ENCODE measurements around the gene ERCC2. TPM values are rescaled to one million over a fixed set of nuclear protein-coding genes. Genes with fewer than 3 reads are reported as not detected.

The ERCC2 gene
- total RNA-seq, 1 experiment from 2014 or later: 58.9 TPM

- H3K9me2 ChIP-seq (ENCODE audit: insufficient read depth): no peaks in the 10 kb centered on the region
- no peaks in the 10 kb centered on the region for H3K79me2 ChIP-seq (ENCODE audit: insufficient read depth, low read length)
- BruUV-seq (replicated peaks): no TSS peak
- no peak overlapping the region for H3K9ac ChIP-seq (ENCODE audit: low read length)
- peaks cover 23 to 29% of the 10 kb centered on the region in 2 experiments for H3K4me1 ChIP-seq (ENCODE audit: control insufficient read depth in 1 of 2, insufficient read depth in 2 of 2, low read length in 2 of 2)
- ChIA-PET CTCF (no interaction called here), RAD21 (ENCODE audit: low non-redundant PET in 1 of 2, low total read pairs in 2 of 2, uncharacterized antibody in 2 of 2, unreplicated experiment in 2 of 2) (interaction anchor here in 1 of 2 experiments (0.6 kb wide), 1 partner anchor 347 kb away, joined by 3 read pairs; no protein-coding TSS in a partner anchor), POLR2A (no interaction called here)
- intact Hi-C loops (cut with micrococcal nuclease): no loop called here
- no peak overlapping the region for H3K4me3 ChIP-seq (replicated peaks in 1 of 2; ENCODE audit: low read depth in 1 of 2, low read length in 2 of 2)
- DNase-seq (ENCODE audit: low read depth, low spot score): no peak
- H3K9me3 ChIP-seq (ENCODE audit: control insufficient read depth in 1 of 2, insufficient read depth in 1 of 2, low read depth in 1 of 2, low read length in 2 of 2): no peaks in the 10 kb centered on the region
- H3K27me3 ChIP-seq (ENCODE audit: insufficient read depth, low read length): no peaks in the 10 kb centered on the region
- no peaks in the 10 kb centered on the region for H3K36me3 ChIP-seq (ENCODE audit: control insufficient read depth in 1 of 2, insufficient read depth in 2 of 2, low read length in 2 of 2)
- H3K27ac ChIP-seq (ENCODE audit: low read depth, low read length): no peak overlapping the region
- H4K20me1 ChIP-seq (ENCODE audit: insufficient read depth): no peaks in the 10 kb centered on the region
- no peak for TF ChIP-seq REST (IDR thresholded peaks at IDR 0.05; ENCODE audit: low read depth)
- no peak for TF ChIP-seq SRF (IDR thresholded peaks at IDR 0.05; ENCODE audit: low read depth)
- no peak for TF ChIP-seq EGR1 (IDR thresholded peaks at IDR 0.05; ENCODE audit: low read depth)
- TF ChIP-seq ELF1 (IDR thresholded peaks at IDR 0.05; ENCODE audit: borderline replicate concordance, low read depth): no peak
- TF ChIP-seq ZNF274 (IDR thresholded peaks at IDR 0.05; ENCODE audit: low read depth, low read length): no peak
- TF ChIP-seq EZH2phosphoT487 (IDR thresholded peaks at IDR 0.05; ENCODE audit: borderline replicate concordance): no peak
- no peak for TF ChIP-seq EZH2 (IDR thresholded peaks at IDR 0.05)
- no peak for TF ChIP-seq CEBPB (IDR thresholded peaks at IDR 0.05; ENCODE audit: low read depth)
- TF ChIP-seq POLR2A (IDR thresholded peaks at IDR 0.05; ENCODE audit: borderline replicate concordance, extremely low read depth, insufficient read depth, insufficient read length): no peak
- no peak for TF ChIP-seq RAD21 (IDR thresholded peaks at IDR 0.05; ENCODE audit: low read depth)
- TF ChIP-seq MAX (IDR thresholded peaks at IDR 0.05): no peak
- no peak for TF ChIP-seq ATF3 (IDR thresholded peaks at IDR 0.05)
- no peak for TF ChIP-seq JUND (IDR thresholded peaks at IDR 0.05)
- no peak for TF ChIP-seq YY1 (IDR thresholded peaks at IDR 0.05; ENCODE audit: extremely low read depth, insufficient replicate concordance, low read depth, low read length)
- no peak for TF ChIP-seq SIN3A (IDR thresholded peaks at IDR 0.05; ENCODE audit: low read depth)
- TF ChIP-seq ZBTB33 (IDR thresholded peaks at IDR 0.05; ENCODE audit: extremely low read depth, insufficient replicate concordance, low read length): no peak
- no peak for ATAC-seq
- H2AFZ ChIP-seq (ENCODE audit: low read depth, low read length, poor library complexity, severe bottlenecking): no peak overlapping the region
- H3K4me2 ChIP-seq (ENCODE audit: low read length): no peak overlapping the region
These were observed 46.7 kb downstream of the ERCC2 start for GRCh38 chr19:45323671-45324081.
